D721Med (cell line): ENCODE measurements around the gene DTX2.

Experiments
- DNase-seq: peaks from one replicate; pipeline ENCODE4 v3.0.0; 2011; ENCODE audit warnings: low spot score; ENCODE audit not compliant: insufficient read length
- FAIRE-seq: peaks from 2 replicates; lab custom pipeline; 2011; peaks lifted over from hg19 to GRCh38; lab: Jason Lieb, UNC
- TF ChIP-seq, protein P1 (sequence below): IDR thresholded peaks from 2 replicates; pipeline ENCODE4 v1.5.1; 2012; ENCODE audit warnings: mild to moderate bottlenecking, control low read depth; ENCODE audit not compliant: insufficient read depth; ENCODE audit errors: missing control alignments

Gene DTX2

DNA sequence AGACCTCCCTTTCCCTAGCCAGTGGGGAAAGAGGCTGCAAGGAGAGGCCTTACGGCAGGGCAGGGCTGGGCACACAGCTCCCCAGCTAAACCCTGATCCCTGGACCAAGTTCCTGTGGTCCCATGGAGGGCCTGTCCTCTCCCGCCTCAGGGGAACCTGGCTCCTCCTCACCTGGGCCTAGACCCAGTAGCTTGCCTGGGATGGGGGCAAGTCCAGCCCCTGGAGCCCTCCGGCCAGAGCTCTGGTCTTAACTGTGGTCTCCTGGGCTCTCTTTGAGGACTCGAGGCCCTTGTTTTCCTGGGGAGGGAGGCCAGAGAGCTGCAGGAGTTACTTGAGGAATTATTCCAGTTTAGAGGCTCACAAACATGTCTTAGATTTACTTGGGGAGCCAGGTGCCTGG is 35.3 kb upstream of the DTX2 start:
- DNase-seq (no peak), FAIRE-seq (no peak)
- TF ChIP-seq, protein P1, sequence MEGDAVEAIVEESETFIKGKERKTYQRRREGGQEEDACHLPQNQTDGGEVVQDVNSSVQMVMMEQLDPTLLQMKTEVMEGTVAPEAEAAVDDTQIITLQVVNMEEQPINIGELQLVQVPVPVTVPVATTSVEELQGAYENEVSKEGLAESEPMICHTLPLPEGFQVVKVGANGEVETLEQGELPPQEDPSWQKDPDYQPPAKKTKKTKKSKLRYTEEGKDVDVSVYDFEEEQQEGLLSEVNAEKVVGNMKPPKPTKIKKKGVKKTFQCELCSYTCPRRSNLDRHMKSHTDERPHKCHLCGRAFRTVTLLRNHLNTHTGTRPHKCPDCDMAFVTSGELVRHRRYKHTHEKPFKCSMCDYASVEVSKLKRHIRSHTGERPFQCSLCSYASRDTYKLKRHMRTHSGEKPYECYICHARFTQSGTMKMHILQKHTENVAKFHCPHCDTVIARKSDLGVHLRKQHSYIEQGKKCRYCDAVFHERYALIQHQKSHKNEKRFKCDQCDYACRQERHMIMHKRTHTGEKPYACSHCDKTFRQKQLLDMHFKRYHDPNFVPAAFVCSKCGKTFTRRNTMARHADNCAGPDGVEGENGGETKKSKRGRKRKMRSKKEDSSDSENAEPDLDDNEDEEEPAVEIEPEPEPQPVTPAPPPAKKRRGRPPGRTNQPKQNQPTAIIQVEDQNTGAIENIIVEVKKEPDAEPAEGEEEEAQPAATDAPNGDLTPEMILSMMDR = no peak

DNA sequence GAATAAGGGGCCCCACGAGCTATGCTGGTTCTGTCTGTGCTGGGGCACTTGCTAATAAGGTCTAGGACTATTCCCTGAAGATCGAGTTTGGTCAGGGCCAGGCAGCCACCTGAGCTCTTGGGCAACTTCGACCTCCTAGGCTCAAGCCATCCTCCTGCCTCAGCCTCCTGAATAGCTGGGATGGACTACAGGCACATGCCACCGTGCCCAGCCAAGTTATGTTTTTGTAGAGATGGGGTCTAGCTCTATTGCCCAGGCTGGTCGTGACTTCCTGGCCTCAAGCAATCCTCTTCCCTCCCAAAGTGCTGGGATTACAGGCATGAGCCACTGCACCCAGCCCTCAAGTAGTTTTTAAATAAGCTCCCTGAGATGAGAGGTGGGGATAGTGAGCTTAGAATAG is 33.9 kb upstream of the DTX2 start:
- FAIRE-seq (no peak), DNase-seq (no peak)
- TF ChIP-seq, protein P1 = no peak

DNA sequence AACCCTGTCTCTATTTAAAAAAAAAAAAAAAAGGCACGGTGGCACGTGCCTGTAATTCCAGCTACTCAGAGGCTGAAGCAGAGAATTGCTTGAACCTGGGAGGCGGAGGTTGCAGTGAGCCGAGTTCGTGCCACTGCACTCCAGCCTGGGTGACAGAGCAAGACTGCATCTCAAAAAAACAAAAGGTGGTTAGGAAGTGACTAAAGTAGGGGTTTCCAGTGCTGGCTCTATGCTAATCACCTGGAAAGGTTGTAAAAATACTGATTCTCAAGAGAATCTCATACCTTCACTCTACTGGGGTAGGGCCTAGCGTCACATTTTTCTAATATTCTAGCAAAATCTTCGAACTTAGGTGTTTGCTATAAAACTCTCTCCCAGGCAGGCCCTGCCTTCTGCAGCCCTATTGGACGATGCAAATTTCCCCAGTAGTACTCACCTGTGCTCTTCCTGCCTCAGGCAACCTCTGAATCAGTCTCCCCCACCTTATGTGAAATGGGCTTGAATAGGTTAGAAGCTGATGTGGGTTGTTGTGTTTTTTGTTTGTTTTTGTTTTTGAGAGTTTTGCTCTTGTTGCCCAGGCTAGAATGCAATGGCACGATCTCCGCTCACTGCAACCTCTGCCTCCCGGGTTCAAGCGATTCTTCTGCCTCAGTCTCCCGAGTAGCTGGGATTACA is 33.2 kb upstream of the DTX2 start:
- no peak for FAIRE-seq
- TF ChIP-seq, protein P1 = no peak
- no peak for DNase-seq

DNA sequence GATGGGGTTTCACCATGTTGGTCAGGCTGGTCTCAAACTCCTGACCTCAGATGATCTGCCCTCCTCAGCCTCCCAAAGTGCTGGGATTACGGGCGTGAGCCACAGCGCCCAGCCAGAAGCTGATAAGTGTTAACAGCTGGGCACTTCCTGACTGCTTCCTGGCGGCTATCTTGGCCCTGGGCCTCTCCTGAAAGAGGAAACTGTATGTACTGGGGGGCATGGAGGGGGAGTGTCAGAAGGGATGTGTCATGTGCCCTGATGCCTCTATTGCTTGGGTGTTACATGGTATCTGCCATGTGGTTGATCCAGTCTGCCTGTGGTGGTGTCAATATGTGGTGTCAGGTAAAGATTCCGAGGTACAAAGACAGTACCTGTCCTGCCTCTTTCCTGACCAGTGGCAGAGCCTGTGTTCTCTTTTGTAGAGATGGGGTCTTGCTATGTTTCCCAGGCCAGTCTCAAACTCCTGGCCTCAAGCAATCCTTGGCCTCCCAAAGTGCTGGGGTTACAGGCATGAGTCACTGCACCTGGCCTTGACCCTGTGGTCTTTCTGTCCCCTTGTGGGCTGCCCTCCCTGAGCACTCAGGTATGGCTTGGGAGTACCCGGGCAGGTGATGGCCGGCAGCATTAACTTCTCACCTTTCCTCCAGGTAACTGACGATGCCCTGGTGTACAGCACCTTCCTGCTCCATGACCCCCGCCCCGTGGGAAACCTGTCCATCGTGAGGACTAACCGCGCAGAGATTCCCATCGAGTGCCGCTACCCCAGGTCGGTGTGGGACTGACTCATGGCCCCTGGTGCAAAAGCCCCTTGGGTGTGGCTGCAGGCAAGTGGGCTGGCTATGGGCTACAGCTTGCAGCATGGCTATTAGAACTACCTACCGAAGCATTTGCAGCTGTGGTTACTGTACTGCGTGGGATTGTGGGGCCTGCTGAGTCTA is 32.4 kb upstream of the DTX2 start:
- TF ChIP-seq, protein P1 = no peak
- FAIRE-seq (no peak), DNase-seq (no peak)

DNA sequence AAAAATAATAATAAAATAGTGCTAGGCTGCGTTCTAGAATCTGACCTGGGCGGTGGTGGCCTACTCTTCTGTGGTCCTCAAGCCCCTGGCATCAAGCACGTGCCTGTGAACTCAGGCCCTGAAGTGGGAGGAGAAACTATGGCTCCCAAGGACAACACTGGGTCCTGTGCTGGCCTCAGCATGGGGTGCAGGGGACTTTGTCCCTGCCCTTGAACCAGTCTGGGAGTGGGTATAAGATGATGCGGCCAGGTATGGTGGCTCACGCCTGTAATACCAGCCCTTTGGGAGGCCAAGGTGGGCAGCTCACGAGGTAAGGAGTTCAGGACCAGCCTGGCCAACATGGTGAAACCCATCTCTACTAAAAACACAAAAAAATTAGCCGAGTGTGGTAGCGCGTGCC is 31.3 kb upstream of the DTX2 start:
- TF ChIP-seq, protein P1 = no peak
- FAIRE-seq = no peak
- no peak for DNase-seq

DNA sequence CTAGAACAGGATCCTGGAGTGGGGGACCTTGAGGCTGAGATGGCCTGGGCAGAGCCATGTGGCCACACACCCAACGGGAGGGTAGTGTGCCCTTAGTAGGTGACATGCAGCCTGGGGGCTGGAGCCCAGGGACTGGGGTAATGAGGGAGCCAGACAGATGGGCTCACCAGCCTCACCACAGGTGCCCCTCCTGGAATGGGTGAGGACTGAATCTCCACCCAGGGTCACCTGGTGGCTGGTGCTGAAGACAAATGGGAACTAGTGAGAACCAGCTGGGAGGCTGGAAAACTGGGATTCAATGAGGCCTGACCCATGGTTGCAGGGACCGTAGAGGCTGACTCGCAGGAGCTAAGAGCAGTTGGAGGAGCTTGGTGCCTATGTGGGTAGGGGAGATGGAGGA is 30.7 kb upstream of the DTX2 start:
- FAIRE-seq (no peak), DNase-seq (no peak)
- TF ChIP-seq, protein P1 = no peak
